TTC549 (cell line): ENCODE measurements around the gene PRX.
"Not testable (repeated sequence)": the region's sequence is repeated elsewhere in the genome, so short reads cannot be mapped to it uniquely, and the experiment has no call there.

ENCODE experiments used
- FAIRE-seq: peaks from 2 replicates; lab custom pipeline; 2012; peaks lifted over from hg19 to GRCh38; lab: Jason Lieb, UNC

The PRX gene, protein sequence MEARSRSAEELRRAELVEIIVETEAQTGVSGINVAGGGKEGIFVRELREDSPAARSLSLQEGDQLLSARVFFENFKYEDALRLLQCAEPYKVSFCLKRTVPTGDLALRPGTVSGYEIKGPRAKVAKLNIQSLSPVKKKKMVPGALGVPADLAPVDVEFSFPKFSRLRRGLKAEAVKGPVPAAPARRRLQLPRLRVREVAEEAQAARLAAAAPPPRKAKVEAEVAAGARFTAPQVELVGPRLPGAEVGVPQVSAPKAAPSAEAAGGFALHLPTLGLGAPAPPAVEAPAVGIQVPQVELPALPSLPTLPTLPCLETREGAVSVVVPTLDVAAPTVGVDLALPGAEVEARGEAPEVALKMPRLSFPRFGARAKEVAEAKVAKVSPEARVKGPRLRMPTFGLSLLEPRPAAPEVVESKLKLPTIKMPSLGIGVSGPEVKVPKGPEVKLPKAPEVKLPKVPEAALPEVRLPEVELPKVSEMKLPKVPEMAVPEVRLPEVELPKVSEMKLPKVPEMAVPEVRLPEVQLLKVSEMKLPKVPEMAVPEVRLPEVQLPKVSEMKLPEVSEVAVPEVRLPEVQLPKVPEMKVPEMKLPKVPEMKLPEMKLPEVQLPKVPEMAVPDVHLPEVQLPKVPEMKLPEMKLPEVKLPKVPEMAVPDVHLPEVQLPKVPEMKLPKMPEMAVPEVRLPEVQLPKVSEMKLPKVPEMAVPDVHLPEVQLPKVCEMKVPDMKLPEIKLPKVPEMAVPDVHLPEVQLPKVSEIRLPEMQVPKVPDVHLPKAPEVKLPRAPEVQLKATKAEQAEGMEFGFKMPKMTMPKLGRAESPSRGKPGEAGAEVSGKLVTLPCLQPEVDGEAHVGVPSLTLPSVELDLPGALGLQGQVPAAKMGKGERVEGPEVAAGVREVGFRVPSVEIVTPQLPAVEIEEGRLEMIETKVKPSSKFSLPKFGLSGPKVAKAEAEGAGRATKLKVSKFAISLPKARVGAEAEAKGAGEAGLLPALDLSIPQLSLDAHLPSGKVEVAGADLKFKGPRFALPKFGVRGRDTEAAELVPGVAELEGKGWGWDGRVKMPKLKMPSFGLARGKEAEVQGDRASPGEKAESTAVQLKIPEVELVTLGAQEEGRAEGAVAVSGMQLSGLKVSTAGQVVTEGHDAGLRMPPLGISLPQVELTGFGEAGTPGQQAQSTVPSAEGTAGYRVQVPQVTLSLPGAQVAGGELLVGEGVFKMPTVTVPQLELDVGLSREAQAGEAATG (N-terminal part only)

DNA sequence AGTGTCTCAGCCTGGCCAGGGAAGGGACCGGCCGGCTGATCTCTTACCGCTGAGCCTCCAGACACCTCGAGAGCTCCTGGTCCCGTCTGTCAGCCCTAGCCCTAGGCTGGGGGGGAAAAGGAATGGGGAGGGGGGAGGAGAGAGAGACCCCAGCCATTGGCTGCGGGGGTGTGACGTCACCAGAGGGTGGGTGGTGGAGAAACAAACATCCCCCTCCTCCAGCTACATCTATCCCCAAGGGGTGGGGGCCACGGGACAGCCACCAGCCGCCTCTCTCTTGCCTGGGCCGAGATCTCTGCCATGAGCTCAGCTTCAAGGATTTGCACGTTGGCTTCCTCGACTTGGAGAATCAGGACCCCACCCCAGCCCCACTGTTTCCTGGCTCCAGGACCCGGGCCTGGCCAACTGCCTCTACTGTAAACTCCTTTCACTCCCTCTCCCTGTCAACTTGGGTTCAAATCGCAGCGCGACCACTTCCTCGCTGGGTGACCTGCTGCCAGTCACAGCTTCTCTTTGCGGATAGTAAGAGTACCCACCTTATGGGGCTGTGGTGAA is at the start of gene PRX:
TSS of gene PRX (minus strand) at position 88 of the 555 bp plus-strand sequence. CDS start 5,446 bp downstream, outside the sequence.
- FAIRE-seq = no peak

DNA sequence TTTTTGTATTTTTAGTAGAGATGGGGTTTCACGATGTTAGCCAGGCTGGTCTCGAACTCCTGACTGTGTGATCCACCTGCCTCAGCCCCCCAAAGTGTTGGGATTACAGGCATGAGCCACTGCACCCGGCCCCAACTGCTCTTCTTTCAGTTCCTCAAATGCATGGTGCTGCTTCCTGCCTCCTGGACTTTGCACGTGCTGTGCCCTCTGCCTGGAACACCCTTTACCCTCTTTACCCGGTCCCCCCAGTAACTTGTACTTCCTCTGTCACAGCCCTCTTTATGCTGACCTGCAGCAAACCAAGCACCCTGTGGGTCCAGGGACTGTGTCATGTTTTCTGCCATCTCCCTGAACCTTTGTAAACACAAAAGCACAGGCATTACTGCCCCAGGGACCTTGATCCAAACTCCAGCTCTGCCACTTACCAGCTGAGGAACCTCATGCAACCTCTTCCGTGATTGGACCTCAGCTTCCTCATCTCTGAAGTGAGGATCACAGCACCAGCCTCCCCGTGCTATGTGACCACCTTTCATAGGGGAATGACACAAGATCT is 48.6 kb upstream of the PRX start:
- FAIRE-seq = no peak

DNA sequence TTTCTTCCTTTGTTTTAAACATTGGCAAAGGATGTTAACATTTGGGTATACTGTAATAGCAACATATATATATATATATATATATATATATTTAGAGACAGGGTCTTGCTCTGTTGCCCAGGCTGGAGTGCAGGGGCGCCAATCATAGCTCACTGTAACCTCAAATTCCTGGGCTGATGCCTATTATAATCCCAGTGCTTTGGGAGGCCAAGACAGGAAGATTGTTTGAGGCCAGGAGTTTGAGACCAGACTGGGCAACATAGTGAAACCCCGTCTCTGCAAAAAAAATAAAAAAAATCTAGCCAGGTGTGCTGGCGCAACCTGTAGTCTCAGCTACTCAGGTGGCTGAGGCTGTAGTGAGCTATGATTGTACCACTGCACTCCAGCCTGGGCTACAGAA is 47.0 kb upstream of the PRX start:
- no peak for FAIRE-seq

DNA sequence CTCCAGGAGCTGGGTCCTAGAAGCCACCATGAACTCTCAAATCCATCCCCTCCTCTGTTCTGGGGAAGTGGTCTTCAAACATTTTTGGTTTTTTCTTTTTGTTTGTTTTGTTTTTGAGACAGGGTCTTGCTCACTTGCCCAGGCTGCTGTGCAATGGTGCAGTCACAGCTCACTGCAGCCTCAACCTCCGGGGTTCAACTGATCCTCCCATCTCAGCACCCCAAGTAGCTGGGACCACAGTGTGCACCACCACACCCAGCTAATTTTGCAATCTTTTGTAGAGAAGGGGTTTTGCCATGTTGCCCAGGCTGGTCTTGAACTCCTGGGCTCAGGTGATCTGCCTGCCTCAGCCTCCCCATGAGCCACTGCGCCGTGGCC is 45.4 kb upstream of the PRX start:
- no peak for FAIRE-seq

DNA sequence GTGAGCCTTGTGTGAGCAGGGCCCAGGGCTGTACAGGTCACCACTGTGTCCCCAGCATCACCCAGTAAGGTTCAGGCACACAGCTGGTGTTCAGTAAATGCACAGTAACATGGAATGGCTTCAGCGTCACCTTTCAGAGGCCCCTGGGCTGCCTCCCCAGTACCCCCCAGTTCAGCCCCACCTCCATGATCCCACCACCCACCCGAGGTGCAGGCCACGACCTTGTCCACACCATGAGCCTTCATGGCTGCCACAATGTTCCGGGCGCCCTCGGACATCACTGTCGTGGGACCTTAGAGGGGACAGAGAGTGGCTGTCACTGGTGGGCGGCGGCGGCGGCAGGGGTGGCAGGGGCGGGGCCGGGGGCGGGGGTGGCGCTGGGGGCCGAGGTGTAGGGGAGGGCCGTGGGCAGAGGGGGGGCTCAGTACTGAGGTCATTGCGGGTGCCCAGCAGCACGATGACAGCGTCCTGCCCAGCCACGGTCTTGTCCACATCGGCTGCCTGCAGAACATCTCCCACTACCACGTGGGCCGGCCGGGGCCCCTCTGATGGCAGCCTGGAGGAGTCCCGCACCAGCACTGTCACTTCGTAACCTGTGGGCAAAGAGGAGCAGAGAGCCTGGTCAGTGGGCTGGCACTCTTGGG is 44.9 kb upstream of the PRX start:
- no peak for FAIRE-seq

DNA sequence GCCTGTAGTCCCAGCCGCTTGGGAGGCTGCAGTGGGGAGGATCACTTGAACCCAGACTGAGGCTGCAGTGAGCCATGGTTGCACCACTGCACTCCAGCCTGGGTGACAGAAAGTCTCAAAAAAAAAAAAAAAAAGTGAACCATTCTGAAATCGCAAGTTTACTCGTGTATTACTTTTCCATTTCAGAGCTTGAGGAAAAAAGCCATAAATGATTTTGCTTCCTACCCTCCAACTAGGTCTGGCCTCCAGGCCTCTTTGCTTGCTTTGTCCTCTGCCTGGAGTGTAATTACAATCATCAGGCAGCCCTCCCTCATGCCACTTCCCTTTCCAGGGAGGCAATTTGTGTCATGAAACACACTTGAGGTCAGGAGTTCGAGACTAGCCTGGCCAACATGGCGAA is 43.9 kb upstream of the PRX start:
- no peak for FAIRE-seq

DNA sequence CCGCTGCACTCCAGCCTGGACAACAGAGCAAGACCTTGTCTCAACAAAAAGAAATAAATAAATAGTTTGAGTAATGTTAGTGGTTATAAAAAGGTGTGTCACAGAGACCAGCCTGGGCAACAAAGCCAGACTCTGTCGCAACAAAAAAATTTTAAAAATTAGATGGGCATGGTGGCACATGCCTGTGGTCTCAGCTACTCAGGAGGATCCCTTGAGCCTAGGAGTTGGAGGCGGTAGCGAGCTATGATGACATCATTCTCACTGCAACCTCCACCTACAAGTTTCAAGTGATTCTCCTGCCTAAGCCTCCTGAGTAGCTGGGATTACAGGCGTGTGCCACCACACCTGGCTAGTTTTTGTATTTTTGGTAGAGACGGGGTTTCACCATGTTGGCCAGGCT is 40.8 kb upstream of the PRX start:
- not testable (repeated sequence) for FAIRE-seq

DNA sequence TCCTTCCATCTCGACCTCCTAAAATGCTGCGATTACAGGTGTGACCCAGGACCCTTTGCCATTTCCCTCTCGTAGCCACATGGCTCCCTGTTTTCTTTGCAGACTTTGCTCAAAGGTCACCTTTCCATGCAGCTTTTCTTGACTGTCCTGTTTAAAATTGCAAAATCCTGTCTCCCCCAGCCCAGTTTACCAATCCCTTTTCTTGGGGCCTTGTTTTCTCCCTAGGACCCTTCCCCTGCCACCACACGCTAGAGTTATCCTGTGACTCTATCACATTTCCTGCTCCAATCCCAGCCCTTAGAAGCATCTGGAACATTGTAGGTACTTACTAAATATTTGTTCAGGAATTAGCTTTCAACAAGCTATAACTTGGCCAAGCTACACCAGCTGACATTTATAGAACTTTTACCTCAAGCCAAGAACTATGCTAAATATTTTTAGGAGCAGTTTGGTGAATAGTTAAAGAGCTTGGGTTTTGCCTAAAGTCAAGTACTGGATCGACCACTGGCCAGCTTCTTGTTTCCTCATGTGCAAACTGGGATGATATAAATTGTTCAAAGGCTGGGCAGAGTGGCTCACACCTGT is 40.1 kb upstream of the PRX start:
- no peak for FAIRE-seq

DNA sequence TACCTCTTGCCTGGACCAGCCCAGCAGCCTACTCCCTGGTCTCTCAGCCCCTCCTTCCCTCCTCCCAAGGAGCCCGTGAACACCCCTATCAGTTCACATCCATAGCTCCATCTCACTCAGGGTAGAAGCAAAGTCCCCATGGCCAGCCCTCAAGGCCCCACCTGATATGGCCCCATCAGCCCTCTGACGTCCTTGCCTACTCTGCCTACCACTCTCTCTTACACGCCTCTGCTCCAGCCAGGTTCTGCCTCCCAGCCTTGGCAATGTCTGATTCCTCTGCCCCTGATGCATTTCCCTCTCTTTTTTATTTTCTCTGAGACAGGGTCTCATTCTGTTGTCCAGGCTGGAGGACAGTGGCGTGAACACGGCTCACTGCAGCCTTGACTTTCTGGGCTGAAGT is 38.8 kb upstream of the PRX start:
- FAIRE-seq = no peak

DNA sequence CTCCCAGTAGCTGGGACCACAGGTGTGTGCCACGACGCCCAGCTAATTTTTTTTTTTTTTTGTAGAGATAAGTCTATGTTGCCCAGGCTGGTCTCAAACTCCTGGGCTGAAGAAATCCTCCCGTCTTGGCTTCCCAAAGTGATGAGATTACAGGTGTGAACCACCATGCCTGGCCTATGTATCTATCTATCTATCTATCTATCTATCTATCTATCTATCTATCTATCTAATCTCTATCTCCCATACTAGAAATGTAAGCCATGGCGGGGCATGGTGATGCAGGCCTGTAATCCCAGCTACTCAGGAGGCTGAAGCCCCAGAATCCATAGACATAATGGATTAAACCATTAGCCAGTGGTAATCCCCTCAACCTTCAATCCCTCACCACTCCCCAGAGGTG is 37.5 kb upstream of the PRX start:
- no peak for FAIRE-seq

DNA sequence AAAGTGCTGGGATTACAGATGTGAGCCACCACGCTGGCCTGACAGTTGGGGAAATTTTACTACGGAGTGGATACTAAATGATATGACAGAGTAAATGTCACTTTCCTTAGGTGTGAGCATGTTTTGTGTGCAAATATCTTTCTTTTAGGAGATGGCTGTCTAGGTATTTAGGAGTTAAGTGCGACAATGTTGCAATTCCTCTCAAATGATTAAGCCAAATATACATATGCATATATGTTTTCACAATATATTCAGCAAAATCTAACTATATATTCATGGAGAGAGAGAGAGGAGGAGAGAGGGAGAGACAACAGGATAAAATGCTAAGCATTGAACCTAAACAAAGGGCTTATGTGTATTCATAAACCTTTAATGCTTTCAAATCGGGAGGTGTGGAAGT is 36.3 kb upstream of the PRX start:
- FAIRE-seq = no peak

DNA sequence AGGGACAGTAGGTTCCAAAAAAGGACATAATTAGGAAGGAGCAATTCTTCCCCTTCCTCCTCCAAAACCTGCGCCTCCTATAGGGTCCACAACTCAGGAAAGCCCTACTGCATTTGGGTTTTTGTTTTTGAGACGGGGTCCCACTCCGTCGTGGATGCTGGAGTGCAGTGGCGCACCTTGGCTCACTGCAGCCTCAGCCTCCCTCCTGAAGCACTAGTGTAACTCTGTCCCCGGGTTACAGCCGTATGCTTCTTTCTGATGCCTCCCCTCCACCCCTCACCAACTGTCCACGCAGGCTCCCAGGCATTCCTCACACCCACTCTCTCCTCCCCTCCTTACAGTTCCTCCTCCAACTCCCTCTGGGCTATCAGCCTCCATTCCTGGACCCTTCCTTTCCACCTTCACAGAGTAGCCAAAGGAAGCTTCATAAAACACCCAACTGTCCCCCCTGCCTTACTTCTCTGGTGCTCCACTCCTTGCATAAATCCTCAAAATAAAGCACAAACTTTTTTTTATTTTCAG is 33.1 kb upstream of the PRX start:
- no peak for FAIRE-seq

DNA sequence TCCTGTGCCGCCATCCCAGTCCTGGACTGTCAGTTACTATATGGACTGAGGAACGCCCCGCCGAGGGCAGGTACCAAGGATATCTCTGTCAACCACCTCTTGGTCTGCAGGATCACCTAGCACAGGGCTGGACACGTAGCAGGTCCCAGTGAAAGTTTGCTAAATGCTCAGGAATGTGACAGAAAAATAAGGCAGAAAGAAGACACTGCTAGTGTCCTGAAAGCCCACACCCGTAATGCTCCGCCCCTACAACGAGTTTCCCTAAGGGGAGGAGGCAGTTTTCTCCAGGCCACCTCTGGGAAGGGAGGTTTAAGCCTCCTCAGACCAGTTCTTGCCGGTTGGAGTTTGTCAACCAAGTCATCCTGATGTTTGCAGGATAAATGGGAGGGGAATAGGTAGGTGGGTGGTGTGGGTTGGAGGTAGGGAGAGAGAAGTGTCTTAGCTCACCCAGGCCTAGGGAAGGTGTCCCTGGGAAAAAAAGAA is 32.6 kb upstream of the PRX start:
- no peak for FAIRE-seq

DNA sequence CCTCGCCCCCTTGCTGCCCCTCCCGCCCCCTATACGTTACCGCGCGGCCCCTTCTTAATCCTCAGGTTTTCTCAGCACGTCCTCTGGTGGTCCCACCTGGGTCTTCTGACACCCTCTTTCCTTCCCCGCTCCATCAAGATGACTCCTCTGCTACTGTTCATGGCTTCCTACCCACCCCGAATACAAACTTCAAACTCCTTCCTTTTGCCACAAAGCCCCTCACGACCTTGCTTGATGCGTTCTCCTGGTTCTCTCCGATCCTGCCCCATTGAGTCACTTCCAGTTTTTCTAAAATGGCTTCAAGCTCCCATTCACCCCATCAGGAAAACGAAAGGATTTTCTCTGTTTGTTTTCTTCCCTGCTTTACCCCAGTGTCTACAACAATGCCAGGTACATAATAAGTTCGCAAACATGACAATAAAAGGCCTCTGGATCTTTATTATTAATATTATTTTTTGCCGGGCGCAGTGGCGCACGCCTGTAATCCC is 31.7 kb upstream of the PRX start:
- no peak for FAIRE-seq

DNA sequence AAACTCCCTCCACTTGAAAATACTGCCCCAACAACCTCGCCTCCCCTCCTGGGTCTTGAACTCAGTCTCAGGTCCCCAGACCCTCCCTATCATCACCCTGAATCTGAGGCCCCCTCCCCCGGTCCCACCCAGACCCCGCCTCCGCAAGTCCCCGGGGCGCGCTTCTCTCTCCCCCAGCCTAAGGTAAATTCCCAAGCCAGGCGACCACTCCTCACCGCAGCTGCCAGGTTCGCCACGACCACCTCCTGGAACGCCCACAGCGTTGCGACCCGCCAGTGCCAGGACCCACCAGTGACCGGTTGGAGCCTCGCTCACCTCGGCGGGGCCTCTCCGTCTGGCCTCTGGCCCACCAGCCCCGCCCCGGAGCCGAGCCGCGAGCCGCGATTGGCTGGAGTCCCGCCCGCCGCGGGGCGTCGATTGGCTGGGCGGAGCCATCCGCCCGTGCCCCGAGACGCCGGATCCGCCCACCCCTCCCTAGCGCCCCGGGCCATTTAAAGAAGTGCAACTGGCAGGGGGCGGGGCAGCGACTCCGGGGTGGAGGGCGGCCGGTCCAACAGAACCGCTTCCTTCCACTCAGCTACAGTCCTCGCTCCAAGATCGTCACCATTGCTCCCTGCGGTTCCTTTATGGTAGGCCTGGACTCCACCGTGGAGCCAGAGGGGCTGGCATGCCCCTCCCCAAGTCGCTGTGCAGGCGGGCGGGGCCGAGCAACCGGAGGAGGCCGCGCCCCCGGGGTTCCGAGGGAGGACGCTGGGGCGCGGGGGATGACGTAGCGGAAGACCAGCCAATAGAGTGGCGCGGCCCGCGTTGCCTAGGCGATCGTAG is 31.0 kb upstream of the PRX start, which contains the start of gene SERTAD3:
TSS of gene SERTAD3 (minus strand) at position 336 of the 825 bp plus-strand sequence. CDS start 2,255 bp downstream, outside the sequence.
- FAIRE-seq = no peak

DNA sequence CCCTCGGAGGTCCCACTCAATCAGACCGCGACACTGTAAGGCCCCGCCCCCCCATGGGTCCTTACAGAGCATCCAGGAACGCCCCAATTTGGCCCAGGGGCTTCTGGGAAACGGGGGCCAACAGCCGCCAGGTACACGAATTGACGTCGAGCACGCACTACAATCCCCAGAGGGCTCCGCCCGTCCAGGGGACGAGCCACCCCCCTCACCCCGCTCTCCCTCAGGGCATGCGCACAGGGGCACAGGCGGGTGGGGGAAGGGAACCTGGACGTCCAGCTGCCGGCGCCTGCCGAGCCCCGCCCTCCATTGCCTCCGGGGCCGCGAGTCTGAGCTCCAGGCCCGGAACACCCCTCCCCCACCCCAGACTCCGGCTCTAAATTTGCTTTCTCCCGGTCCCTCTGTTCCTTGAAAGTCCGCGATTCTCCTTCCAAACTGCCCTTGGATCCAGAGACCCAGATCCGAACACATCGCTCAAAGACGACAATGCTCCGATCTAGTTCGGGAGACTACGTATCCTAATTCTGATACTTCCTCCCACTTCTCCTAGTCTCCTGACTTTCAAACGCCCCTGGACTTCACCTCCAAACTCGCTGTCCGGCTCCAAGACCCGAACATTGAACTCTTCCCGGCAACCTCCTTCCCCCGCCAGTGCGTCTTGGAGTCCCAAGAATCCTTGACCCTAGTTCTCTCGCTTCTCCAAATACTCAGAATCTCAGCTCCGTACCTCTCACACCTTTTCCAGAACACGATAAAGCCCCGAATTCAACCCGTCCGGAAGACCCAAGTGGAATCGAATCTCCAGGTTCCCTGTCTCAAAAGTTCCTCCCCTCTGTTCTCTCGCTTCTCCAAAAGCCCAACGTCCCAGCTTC is 30.2 kb upstream of the PRX start:
- peak; percentile 88 for FAIRE-seq

DNA sequence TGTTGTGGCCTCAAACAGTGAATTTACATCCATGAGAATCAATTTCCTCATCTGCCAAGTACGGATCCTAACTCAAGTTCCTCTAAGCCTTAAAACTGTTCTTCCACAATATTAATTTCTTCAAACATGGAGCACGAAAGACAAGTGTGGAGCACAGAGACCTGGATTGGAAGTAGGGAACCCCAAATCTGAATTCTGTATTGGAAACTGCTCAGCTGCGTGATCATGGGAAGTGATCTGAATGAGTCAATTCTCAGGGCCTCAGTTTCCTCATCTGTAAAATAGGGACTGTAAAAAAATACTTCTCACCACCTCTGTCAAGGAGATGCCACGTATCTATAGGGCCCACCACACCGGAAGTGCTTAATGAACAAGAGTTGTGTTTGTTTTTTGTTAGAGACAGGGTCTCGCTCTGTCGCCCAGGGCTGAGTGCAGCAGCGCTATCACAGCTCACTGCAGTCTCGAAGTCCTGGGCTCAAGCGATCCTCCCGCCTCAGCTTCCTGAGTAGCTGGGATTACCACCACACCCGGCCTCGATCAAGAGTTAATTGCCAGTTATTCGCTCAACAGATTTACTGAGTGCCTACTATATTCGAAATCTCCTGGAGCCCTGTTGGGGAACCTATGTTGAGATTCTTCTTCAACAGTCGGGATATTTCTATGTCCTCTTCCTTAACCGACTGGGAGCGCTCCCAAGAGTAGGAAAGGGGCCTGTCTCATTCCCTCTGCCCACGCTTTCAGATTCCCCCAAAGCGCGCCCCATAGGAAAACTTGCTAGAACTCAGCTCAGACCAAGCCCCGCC is 29.4 kb upstream of the PRX start:
- FAIRE-seq = no peak
